ENCODE results near the gene TTLL9.

TTLL9 gene

GRCh38 chr20:31857861-31858759 lies 12.3 kb upstream of the TTLL9 start:
- DNase-seq (ENCODE audit: low read depth in 2 of 2) = no peak

- no peak for DNase-seq (ENCODE audit: low read depth in 2 of 2)
Measured at GRCh38 chr20:31858760-31859083, 11.7 kb upstream of the TTLL9 start.

GRCh38 chr20:31859266-31859997 lies 11.0 kb upstream of the TTLL9 start:
- no peak for DNase-seq (ENCODE audit: low read depth in 2 of 2)

GRCh38 chr20:31859998-31860380 lies 10.4 kb upstream of the TTLL9 start:
- DNase-seq (ENCODE audit: low read depth in 2 of 2) = no peak

GRCh38 chr20:31860390-31861134 lies 9.9 kb upstream of the TTLL9 start:
- no peak for DNase-seq (ENCODE audit: low read depth in 2 of 2)

- DNase-seq (ENCODE audit: low read depth in 2 of 2) = no peak
Measured at GRCh38 chr20:31861135-31861384, 9.4 kb upstream of the TTLL9 start.

GRCh38 chr20:31861385-31862156 lies 8.9 kb upstream of the TTLL9 start:
- DNase-seq (ENCODE audit: low read depth in 2 of 2) = peak; percentile 45 to 55

GRCh38 chr20:31862157-31862470 lies 8.3 kb upstream of the TTLL9 start:
- no peak for DNase-seq (ENCODE audit: low read depth in 2 of 2)

- no peak for DNase-seq (ENCODE audit: low read depth in 2 of 2)
Measured at GRCh38 chr20:31862506-31862905, 7.9 kb upstream of the TTLL9 start.

- no peak for DNase-seq (ENCODE audit: low read depth in 2 of 2)
Measured at GRCh38 chr20:31863296-31864085, 6.9 kb upstream of the TTLL9 start.

GRCh38 chr20:31864521-31865400 lies 5.7 kb upstream of the TTLL9 start:
- no peak for DNase-seq (ENCODE audit: low read depth in 2 of 2)

GRCh38 chr20:31866221-31866620 lies 4.2 kb upstream of the TTLL9 start:
- no peak for DNase-seq (ENCODE audit: low read depth in 2 of 2)

- no peak for DNase-seq (ENCODE audit: low read depth in 2 of 2)
Measured at GRCh38 chr20:31868853-31869672, 1.4 kb upstream of the TTLL9 start.

GRCh38 chr20:31869673-31869941 lies 827 bp upstream of the TTLL9 start:
- no peak for DNase-seq (ENCODE audit: low read depth in 2 of 2)

- no peak for DNase-seq (ENCODE audit: low read depth in 2 of 2)
Measured at GRCh38 chr20:31870726-31871617, 538 bp downstream of the TTLL9 start.

- no peak for DNase-seq (ENCODE audit: low read depth in 2 of 2)
Measured at GRCh38 chr20:31871618-31871954, 1.2 kb downstream of the TTLL9 start.

- DNase-seq (ENCODE audit: low read depth in 2 of 2) = no peak
Measured at GRCh38 chr20:31872406-31872805, 2.0 kb downstream of the TTLL9 start.

- DNase-seq (ENCODE audit: low read depth in 2 of 2) = no peak
Measured at GRCh38 chr20:31875671-31876070, 5.2 kb downstream of the TTLL9 start.

GRCh38 chr20:31877684-31878083 lies 7.2 kb downstream of the TTLL9 start:
- no peak for DNase-seq (ENCODE audit: low read depth in 2 of 2)
